ENCODE results near the gene ZNF511. TPM values are rescaled to one million over a fixed set of nuclear protein-coding genes. Genes with fewer than 3 reads are reported as not detected.

Gene ZNF511
- total and polyA plus RNA-seq, 9 of the 15 experiments (the other 6 are each of a cell fraction or from before 2014, with no cell fraction given) = 0.61 to 69.3 (median 40.1) TPM

DNA sequence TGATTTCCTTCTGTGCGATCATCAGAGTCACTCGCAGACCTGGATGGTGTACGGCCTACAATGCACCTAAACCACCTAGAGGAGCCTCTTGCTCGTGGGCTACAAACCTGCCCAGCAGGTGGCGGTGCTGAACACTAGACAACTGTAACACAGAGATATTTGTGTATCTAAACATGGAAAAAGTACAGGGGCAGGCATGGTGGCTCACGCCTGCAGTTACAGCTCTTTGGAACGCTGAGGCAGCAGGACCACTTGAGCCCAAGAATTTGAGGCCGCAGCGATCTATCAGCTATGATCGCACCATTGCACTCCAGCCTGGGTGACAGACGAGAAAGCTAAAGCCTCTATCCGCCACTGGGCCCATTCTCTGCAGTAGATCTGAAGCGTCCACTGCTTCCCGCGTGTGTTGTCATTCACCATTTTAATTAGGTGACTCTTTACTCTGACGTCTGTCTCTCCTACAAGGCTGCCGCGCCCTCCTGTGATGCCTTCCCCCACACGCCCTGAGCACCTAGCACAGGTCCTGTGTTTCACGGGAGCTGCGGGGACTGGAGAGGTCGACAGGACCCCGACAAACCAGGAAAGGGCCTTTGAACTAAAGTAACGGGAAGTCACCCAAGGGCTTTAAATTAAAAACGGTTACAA lies 816 bp upstream of the ZNF511 start (continued):
- TF ChIP-seq, protein P1, sequence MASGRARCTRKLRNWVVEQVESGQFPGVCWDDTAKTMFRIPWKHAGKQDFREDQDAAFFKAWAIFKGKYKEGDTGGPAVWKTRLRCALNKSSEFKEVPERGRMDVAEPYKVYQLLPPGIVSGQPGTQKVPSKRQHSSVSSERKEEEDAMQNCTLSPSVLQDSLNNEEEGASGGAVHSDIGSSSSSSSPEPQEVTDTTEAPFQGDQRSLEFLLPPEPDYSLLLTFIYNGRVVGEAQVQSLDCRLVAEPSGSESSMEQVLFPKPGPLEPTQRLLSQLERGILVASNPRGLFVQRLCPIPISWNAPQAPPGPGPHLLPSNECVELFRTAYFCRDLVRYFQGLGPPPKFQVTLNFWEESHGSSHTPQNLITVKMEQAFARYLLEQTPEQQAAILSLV (tag; IDR thresholded peaks at IDR 0.05) = no peak
- TF ChIP-seq, protein P2, sequence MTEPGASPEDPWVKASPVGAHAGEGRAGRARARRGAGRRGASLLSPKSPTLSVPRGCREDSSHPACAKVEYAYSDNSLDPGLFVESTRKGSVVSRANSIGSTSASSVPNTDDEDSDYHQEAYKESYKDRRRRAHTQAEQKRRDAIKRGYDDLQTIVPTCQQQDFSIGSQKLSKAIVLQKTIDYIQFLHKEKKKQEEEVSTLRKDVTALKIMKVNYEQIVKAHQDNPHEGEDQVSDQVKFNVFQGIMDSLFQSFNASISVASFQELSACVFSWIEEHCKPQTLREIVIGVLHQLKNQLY (CRISPR knock-in tag; conservative IDR thresholded peaks at IDR 0.05) = no peak
- TF ChIP-seq, protein P3, sequence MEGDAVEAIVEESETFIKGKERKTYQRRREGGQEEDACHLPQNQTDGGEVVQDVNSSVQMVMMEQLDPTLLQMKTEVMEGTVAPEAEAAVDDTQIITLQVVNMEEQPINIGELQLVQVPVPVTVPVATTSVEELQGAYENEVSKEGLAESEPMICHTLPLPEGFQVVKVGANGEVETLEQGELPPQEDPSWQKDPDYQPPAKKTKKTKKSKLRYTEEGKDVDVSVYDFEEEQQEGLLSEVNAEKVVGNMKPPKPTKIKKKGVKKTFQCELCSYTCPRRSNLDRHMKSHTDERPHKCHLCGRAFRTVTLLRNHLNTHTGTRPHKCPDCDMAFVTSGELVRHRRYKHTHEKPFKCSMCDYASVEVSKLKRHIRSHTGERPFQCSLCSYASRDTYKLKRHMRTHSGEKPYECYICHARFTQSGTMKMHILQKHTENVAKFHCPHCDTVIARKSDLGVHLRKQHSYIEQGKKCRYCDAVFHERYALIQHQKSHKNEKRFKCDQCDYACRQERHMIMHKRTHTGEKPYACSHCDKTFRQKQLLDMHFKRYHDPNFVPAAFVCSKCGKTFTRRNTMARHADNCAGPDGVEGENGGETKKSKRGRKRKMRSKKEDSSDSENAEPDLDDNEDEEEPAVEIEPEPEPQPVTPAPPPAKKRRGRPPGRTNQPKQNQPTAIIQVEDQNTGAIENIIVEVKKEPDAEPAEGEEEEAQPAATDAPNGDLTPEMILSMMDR (IDR thresholded peaks at IDR 0.05 in 2 of 3, conservative IDR thresholded peaks at IDR 0.05 in 1 of 3; ENCODE audit: insufficient read depth in 2 of 3, low read depth in 1 of 3, low read length in 3 of 3) = peak; percentile 78 to 87 (median 86)
- TF ChIP-seq FOXJ2 (tag; IDR thresholded peaks at IDR 0.05) (peak; percentile 87), JUND (IDR thresholded peaks at IDR 0.05; ENCODE audit: borderline replicate concordance, low read depth, low read length) (no peak), JUND (tag; IDR thresholded peaks at IDR 0.05; ENCODE audit: borderline replicate concordance, low read depth, low read length) (0 out of 3 replicates have a peak, but pooled peaks have one; percentile 19)
- TF ChIP-seq, protein P4, sequence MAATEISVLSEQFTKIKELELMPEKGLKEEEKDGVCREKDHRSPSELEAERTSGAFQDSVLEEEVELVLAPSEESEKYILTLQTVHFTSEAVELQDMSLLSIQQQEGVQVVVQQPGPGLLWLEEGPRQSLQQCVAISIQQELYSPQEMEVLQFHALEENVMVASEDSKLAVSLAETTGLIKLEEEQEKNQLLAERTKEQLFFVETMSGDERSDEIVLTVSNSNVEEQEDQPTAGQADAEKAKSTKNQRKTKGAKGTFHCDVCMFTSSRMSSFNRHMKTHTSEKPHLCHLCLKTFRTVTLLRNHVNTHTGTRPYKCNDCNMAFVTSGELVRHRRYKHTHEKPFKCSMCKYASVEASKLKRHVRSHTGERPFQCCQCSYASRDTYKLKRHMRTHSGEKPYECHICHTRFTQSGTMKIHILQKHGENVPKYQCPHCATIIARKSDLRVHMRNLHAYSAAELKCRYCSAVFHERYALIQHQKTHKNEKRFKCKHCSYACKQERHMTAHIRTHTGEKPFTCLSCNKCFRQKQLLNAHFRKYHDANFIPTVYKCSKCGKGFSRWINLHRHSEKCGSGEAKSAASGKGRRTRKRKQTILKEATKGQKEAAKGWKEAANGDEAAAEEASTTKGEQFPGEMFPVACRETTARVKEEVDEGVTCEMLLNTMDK (IDR thresholded peaks at IDR 0.05; ENCODE audit: borderline replicate concordance, insufficient read depth, low read depth, low read length, poor library complexity, severe bottlenecking) = peak; percentile 55
- TF ChIP-seq, protein P5, sequence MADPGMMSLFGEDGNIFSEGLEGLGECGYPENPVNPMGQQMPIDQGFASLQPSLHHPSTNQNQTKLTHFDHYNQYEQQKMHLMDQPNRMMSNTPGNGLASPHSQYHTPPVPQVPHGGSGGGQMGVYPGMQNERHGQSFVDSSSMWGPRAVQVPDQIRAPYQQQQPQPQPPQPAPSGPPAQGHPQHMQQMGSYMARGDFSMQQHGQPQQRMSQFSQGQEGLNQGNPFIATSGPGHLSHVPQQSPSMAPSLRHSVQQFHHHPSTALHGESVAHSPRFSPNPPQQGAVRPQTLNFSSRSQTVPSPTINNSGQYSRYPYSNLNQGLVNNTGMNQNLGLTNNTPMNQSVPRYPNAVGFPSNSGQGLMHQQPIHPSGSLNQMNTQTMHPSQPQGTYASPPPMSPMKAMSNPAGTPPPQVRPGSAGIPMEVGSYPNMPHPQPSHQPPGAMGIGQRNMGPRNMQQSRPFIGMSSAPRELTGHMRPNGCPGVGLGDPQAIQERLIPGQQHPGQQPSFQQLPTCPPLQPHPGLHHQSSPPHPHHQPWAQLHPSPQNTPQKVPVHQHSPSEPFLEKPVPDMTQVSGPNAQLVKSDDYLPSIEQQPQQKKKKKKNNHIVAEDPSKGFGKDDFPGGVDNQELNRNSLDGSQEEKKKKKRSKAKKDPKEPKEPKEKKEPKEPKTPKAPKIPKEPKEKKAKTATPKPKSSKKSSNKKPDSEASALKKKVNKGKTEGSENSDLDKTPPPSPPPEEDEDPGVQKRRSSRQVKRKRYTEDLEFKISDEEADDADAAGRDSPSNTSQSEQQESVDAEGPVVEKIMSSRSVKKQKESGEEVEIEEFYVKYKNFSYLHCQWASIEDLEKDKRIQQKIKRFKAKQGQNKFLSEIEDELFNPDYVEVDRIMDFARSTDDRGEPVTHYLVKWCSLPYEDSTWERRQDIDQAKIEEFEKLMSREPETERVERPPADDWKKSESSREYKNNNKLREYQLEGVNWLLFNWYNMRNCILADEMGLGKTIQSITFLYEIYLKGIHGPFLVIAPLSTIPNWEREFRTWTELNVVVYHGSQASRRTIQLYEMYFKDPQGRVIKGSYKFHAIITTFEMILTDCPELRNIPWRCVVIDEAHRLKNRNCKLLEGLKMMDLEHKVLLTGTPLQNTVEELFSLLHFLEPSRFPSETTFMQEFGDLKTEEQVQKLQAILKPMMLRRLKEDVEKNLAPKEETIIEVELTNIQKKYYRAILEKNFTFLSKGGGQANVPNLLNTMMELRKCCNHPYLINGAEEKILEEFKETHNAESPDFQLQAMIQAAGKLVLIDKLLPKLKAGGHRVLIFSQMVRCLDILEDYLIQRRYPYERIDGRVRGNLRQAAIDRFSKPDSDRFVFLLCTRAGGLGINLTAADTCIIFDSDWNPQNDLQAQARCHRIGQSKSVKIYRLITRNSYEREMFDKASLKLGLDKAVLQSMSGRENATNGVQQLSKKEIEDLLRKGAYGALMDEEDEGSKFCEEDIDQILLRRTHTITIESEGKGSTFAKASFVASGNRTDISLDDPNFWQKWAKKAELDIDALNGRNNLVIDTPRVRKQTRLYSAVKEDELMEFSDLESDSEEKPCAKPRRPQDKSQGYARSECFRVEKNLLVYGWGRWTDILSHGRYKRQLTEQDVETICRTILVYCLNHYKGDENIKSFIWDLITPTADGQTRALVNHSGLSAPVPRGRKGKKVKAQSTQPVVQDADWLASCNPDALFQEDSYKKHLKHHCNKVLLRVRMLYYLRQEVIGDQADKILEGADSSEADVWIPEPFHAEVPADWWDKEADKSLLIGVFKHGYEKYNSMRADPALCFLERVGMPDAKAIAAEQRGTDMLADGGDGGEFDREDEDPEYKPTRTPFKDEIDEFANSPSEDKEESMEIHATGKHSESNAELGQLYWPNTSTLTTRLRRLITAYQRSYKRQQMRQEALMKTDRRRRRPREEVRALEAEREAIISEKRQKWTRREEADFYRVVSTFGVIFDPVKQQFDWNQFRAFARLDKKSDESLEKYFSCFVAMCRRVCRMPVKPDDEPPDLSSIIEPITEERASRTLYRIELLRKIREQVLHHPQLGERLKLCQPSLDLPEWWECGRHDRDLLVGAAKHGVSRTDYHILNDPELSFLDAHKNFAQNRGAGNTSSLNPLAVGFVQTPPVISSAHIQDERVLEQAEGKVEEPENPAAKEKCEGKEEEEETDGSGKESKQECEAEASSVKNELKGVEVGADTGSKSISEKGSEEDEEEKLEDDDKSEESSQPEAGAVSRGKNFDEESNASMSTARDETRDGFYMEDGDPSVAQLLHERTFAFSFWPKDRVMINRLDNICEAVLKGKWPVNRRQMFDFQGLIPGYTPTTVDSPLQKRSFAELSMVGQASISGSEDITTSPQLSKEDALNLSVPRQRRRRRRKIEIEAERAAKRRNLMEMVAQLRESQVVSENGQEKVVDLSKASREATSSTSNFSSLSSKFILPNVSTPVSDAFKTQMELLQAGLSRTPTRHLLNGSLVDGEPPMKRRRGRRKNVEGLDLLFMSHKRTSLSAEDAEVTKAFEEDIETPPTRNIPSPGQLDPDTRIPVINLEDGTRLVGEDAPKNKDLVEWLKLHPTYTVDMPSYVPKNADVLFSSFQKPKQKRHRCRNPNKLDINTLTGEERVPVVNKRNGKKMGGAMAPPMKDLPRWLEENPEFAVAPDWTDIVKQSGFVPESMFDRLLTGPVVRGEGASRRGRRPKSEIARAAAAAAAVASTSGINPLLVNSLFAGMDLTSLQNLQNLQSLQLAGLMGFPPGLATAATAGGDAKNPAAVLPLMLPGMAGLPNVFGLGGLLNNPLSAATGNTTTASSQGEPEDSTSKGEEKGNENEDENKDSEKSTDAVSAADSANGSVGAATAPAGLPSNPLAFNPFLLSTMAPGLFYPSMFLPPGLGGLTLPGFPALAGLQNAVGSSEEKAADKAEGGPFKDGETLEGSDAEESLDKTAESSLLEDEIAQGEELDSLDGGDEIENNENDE (IDR thresholded peaks at IDR 0.05; ENCODE audit: low read depth, low read length) = no peak

All from K562 (cell line).